Effector memory CD8-positive, alpha-beta T cell (primary cell): ENCODE data around the gene MRS2.

Experiments used
- ATAC-seq: fragments of 150-1000 bp; cut with Tn5 transposase; replicated peaks from 2 replicates; pipeline ENCODE4 v1.10.0; 2021; ENCODE audit warnings: mild to moderate bottlenecking, moderate library complexity
- DNase-seq, 3 experiments: peaks; one replicate each; pipeline ENCODE4 v3.0.0; 2021
- H3K27ac Mint-ChIP-seq, 2 donors: one replicate each; pipeline ENCODE4 v1.8.0; 2022; ENCODE audit warnings: mild to moderate bottlenecking in 2 of 2, mixed read lengths in 2 of 2, moderate library complexity in 2 of 2
- H3K27me3 Mint-ChIP-seq, 2 donors: one replicate each; pipeline ENCODE4 v1.8.0; 2022; ENCODE audit warnings: mixed read lengths in 2 of 2
- H3K36me3 Mint-ChIP-seq: one replicate; pipeline ENCODE4 v1.8.0; 2022; ENCODE audit warnings: mild to moderate bottlenecking, moderate library complexity, mixed read lengths; ENCODE audit not compliant: insufficient read depth
- H3K4me1 Mint-ChIP-seq, 2 donors: one replicate each; pipeline ENCODE4 v1.8.0; 2022; ENCODE audit warnings: low read depth in 2 of 2, mixed read lengths in 2 of 2
- H3K4me3 Mint-ChIP-seq, 2 donors: one replicate each; pipeline ENCODE4 v1.8.0; 2022; ENCODE audit warnings: mild to moderate bottlenecking in 2 of 2, mixed read lengths in 2 of 2, moderate library complexity in 2 of 2
- H3K9me3 Mint-ChIP-seq, 2 donors: one replicate each; pipeline ENCODE4 v1.8.0; 2022; ENCODE audit warnings: mixed read lengths in 2 of 2

MRS2 gene

DNA sequence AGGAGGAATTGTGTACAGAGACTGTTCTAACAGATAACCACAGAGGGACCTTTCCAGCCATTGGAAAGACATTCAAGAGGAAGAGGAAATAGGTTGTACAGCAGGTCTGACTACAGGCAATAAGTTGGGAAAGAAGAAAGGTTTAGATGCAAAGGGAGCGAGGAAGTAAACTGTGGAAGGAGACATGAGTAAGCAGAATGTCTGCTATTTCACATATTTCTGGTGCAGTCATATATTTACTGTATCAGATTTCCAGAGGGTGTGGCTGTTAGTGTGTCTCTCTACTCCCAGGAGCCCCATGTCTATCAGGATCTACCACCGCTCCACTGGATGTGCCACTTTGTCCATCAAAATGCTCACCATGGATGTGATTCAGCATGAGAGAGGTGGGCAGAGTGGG, 25.9 kb downstream of the MRS2 start:
- ATAC-seq (no peak), DNase-seq (no peak)
- H3K27ac Mint-ChIP-seq: no peak overlapping the region
- no peaks in the 10 kb centered on the region for H3K9me3 Mint-ChIP-seq
- no peak overlapping the region for H3K4me3 Mint-ChIP-seq
- no peaks in the 10 kb centered on the region for H3K27me3 Mint-ChIP-seq
- peaks cover 21% of the 10 kb centered on the region for H3K36me3 Mint-ChIP-seq
- peaks cover 0 to 4% of the 10 kb centered on the region in 2 donors for H3K4me1 Mint-ChIP-seq

DNA sequence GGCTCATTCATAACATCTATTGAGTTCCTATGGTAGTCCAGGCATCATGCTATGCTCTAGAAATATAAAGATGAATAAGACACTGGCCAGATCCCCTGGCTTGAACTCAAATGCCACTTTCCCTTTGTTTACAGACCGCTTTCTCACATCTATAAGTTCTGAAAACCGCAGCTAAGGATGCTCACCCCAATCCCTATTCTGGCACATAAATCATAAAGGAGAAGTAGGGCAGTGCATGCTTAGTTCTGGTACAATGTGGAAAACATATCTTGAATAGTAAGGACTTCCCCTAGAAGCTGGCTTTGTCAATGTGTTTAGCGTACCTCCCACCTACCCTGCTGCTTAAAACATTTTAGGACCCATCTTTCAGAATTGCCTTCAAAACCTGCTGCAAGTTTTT, 26.4 kb downstream of the MRS2 start:
- no peaks in the 10 kb centered on the region for H3K27me3 Mint-ChIP-seq

GRCh38 chr6:24430086-24430485, 27.4 kb downstream of the MRS2 start:
- H3K27me3 Mint-ChIP-seq: no peaks in the 10 kb centered on the region
- ATAC-seq (no peak), DNase-seq (no peak)
- H3K9me3 Mint-ChIP-seq: no peaks in the 10 kb centered on the region
- H3K36me3 Mint-ChIP-seq: peaks cover 6% of the 10 kb centered on the region
- no peak overlapping the region for H3K27ac Mint-ChIP-seq
- H3K4me3 Mint-ChIP-seq: no peak overlapping the region
- peaks cover 0 to 4% of the 10 kb centered on the region in 2 donors for H3K4me1 Mint-ChIP-seq

More for the DNA sequence above, 26.4 kb downstream of the MRS2 start:
- Mint-ChIP-seq H3K36me3 (peaks cover 15% of the 10 kb centered on the region), H3K27ac (no peak overlapping the region), H3K4me3 (no peak overlapping the region), H3K4me1 (peaks cover 0 to 4% of the 10 kb centered on the region in 2 donors), H3K9me3 (no peaks in the 10 kb centered on the region)
- no peak for ATAC-seq
- DNase-seq: no peak

DNA sequence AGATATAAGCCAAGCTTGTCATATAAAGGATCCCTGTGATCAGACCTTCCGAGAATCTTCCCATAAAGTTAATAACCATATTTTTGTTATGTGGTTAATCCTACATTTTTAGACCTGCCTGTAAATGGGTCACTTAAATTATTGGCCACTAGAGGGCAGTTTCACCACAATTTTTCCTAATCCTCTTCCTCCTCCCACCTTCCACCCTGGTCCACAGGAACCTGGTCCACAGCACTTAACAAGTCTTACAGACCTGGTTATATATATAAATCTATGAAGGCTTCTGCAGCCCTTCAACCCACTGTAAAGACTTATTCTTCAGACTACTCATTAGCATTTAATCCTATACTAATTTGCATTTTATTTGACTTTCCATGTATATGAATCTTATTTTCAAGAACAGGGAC, 28.3 kb downstream of the MRS2 start:
- Mint-ChIP-seq H3K4me3 (no peak overlapping the region), H3K4me1 (peaks cover 0 to 4% of the 10 kb centered on the region in 2 donors), H3K27ac (no peak overlapping the region), H3K9me3 (no peaks in the 10 kb centered on the region), H3K36me3 (no peaks in the 10 kb centered on the region), H3K27me3 (no peaks in the 10 kb centered on the region)
- ATAC-seq (peak; percentile 43), DNase-seq (peak in 2 of 3 experiments; percentile 4 to 10)

GRCh38 chr6:24432611-24433010, 29.9 kb downstream of the MRS2 start:
- ATAC-seq (no peak), DNase-seq (no peak)
- H3K36me3 Mint-ChIP-seq: no peaks in the 10 kb centered on the region
- H3K27me3 Mint-ChIP-seq: no peaks in the 10 kb centered on the region
- H3K27ac Mint-ChIP-seq: no peak overlapping the region
- no peaks in the 10 kb centered on the region for H3K9me3 Mint-ChIP-seq
- no peak overlapping the region for H3K4me3 Mint-ChIP-seq
- H3K4me1 Mint-ChIP-seq: peaks cover 0 to 4% of the 10 kb centered on the region in 2 donors

- Mint-ChIP-seq H3K9me3 (no peaks in the 10 kb centered on the region), H3K27me3 (no peaks in the 10 kb centered on the region), H3K4me3 (no peak overlapping the region), H3K4me1 (no peaks in the 10 kb centered on the region), H3K36me3 (no peaks in the 10 kb centered on the region), H3K27ac (no peak overlapping the region)
- DNase-seq: no peak
- ATAC-seq: no peak
These were observed 34.2 kb downstream of the MRS2 start for GRCh38 chr6:24436979-24437378.

- Mint-ChIP-seq H3K27me3 (no peaks in the 10 kb centered on the region), H3K4me3 (no peak overlapping the region), H3K36me3 (no peaks in the 10 kb centered on the region), H3K9me3 (no peaks in the 10 kb centered on the region), H3K27ac (peak overlapping the region in 1 of 2 donors; percentile 60), H3K4me1 (no peaks in the 10 kb centered on the region)
- no peak for ATAC-seq
- DNase-seq: no peak
These were observed 37.3 kb downstream of the MRS2 start for GRCh38 chr6:24439858-24440539.

DNA sequence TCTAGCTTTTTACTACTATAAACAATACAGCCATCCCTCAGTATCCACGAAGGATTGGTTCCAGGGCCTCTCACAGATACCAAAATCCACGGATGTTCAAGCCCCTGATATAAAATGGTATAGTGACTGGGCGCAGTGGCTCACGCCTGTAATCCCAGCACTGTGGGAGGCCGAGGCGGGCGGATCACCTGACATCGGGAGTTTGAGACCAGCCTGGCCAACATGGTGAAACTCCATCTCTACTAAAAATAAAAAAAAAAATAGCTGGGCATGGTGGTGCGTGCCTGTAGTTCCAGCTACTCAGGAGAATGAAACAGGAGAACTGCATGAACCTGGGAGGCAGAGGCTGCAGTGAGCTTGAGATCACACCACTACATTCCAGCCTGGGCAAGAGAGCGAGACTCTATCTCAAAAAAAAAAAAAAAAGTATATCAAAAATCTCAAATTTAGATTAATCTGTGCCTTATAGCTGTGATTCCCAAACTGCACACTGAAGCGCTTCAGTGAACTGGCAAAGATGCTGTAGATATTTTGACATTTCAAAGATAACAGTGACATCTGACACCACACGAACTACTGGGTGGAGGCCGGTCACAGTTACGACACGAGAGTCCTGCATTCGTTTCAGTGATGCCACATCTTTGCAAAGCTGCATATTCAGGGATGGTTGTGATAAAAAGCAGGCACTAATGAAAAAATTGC, 38.3 kb downstream of the MRS2 start:
- Mint-ChIP-seq H3K9me3 (no peaks in the 10 kb centered on the region), H3K4me3 (no peak overlapping the region), H3K27me3 (no peaks in the 10 kb centered on the region), H3K4me1 (no peaks in the 10 kb centered on the region), H3K36me3 (no peaks in the 10 kb centered on the region), H3K27ac (no peak overlapping the region)
- DNase-seq (no peak), ATAC-seq (no peak)

GRCh38 chr6:24441599-24441904, 38.8 kb downstream of the MRS2 start:
- Mint-ChIP-seq H3K36me3 (no peaks in the 10 kb centered on the region), H3K4me3 (no peak overlapping the region), H3K4me1 (no peaks in the 10 kb centered on the region), H3K27ac (no peak overlapping the region), H3K9me3 (no peaks in the 10 kb centered on the region), H3K27me3 (no peaks in the 10 kb centered on the region)
- ATAC-seq: no peak
- no peak for DNase-seq

DNA sequence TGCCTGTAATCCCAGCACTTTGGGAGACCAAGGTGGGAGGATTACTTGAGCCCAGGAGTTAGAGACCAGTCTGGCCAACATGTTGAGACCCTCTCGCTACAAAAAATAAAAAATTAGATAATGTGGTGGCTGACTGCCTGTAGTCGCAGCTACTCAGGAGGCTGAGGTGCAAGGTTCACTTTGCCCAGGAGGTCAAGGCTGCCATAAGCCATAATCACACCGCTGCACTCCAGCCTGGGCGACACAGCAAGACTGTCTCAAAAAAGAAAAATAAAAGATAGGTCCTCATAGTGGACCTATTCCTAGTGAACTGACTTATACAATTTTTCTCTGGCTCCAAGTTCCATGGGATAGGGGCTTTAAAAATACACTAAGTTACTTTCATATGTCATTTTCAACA, 41.9 kb downstream of the MRS2 start:
- Mint-ChIP-seq H3K27ac (no peak overlapping the region), H3K36me3 (no peaks in the 10 kb centered on the region), H3K4me3 (no peak overlapping the region), H3K9me3 (no peaks in the 10 kb centered on the region), H3K27me3 (no peaks in the 10 kb centered on the region), H3K4me1 (no peaks in the 10 kb centered on the region)
- DNase-seq (no peak), ATAC-seq (no peak)

DNA sequence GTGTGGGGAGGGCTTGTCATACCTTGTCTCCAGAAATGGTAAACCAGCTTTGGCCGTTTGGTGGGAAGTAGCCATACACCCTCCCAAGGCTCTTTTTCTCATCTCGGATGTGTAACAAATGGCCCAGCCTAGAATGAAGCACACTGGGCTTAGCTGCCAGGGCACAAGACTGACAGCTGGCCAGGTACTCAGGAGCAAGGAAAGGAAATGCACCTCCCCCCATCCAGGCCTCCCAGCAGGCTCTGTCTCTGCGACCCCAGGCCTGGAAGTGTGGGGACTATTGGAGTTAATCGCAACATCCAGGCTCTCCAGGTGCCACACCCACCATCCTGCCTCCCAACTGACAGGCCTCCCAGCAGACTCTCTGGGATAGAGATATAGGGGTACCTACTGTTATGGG, 43.0 kb downstream of the MRS2 start:
- Mint-ChIP-seq H3K27ac (no peak overlapping the region), H3K27me3 (no peaks in the 10 kb centered on the region), H3K36me3 (no peaks in the 10 kb centered on the region), H3K4me3 (no peak overlapping the region), H3K9me3 (no peaks in the 10 kb centered on the region), H3K4me1 (no peaks in the 10 kb centered on the region)
- DNase-seq (no peak), ATAC-seq (no peak)

DNA sequence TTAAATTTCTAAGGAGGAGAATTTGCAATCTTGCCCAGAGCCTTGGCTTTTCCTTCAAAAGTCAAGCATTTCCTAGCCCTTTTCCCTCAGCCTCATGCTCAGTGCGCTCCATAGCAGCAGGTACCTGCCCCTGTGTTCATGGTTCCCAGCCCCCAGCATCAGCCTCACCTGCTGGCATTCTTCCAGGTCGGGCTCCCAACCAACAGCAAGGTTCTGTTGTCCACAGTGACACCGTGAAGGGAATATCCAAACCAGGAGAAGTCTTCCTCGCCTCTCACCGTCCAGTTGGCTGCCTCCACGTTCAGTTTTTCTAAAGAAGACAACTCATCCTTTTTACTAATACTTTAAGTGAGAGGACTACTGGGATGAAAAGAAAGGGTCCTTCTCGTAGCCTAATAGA, 43.9 kb downstream of the MRS2 start:
- ATAC-seq: no peak
- H3K27ac Mint-ChIP-seq: no peak overlapping the region
- H3K4me1 Mint-ChIP-seq: no peaks in the 10 kb centered on the region
- no peaks in the 10 kb centered on the region for H3K36me3 Mint-ChIP-seq
- no peak for DNase-seq
- no peaks in the 10 kb centered on the region for H3K9me3 Mint-ChIP-seq
- no peaks in the 10 kb centered on the region for H3K27me3 Mint-ChIP-seq
- no peak overlapping the region for H3K4me3 Mint-ChIP-seq

DNA sequence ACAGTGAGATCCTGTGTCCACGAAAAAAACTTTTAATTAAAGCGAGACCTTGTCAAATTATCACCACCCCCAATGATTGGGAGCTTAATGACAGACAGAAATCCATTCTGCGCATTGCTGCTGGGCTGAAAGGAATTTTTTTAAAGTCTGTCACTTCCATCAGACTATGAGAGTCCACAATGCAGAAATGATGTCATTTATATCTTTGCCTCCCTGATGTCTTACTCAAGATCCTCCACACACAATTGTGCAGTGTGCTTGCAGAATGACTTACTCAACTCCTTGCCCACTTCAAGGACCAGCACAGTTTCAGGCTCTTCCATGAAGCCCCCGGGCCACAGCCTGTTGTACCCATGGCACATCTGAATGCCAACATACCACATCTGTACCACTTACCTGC, 45.7 kb downstream of the MRS2 start:
- Mint-ChIP-seq H3K4me1 (no peaks in the 10 kb centered on the region), H3K9me3 (no peaks in the 10 kb centered on the region), H3K4me3 (no peak overlapping the region), H3K36me3 (no peaks in the 10 kb centered on the region), H3K27me3 (no peaks in the 10 kb centered on the region), H3K27ac (no peak overlapping the region)
- ATAC-seq (no peak), DNase-seq (no peak)

- no peak for DNase-seq
- Mint-ChIP-seq H3K36me3 (no peaks in the 10 kb centered on the region), H3K27me3 (no peaks in the 10 kb centered on the region), H3K27ac (no peak overlapping the region), H3K4me3 (no peak overlapping the region), H3K4me1 (no peaks in the 10 kb centered on the region), H3K9me3 (no peaks in the 10 kb centered on the region)
- no peak for ATAC-seq
These were observed 46.2 kb downstream of the MRS2 start for GRCh38 chr6:24448828-24449525.
